GM21390 (cell line): ENCODE results near the gene PPA1.
A peak's percentile ranks its signal among the peaks of the same experiment; 100 is the strongest.
"Not testable (repeated sequence)": the region's sequence is repeated elsewhere in the genome, so short reads cannot be mapped to it uniquely, and the experiment has no call there.

Experiments used
- ATAC-seq: cut with Tn5 transposase; IDR thresholded peaks from one replicate; pipeline ENCODE4 v1.9.1; 2021; ENCODE audit not compliant: unreplicated experiment

Gene PPA1

DNA sequence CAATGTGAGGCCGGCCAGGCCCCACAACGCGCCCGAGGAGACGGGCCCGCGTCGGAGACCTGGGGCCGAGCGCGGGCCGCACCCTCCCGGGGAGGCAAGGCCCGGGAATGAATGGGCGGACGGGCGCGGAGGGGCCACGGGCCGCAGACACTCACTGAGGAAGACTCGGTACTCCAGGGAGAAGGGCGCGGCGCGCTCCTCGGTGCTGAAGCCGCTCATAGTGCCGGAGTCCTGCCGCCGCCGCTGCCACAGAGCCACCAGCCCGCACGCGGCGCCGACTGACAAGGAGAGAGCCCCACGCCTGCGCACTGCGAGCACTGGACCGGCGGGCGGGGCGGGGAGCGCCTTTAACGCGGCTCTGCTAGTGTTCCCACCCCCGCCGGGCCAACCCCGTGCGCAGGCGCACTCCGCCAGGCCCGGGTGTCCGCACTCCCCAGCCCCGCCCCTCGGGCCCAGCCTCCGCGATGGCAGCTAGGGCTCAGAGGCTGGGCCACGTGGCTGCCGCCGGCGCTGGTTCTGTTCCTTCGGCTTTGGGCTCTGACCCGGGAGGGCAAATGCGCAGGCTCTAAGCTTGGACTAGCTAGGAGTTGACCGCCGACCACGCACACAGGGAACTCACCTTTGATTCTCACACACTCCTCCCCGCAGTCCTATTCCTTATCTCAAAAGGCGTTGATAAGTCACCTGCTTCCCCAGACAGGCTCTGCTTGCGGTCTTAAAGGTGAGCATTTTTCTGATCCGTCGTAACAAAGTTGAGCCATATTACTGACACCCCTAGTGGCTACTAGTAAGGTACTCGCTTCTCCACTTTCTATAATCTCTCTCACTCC lies at the start of gene PPA1:
PPA1 (minus strand) TSS at position 321 of the 830 bp plus-strand sequence; CDS start at position 219, 102 bp downstream.
- ATAC-seq: peak; percentile 90

GRCh38 chr10:70281609-70282008 lies 48.4 kb upstream of the PPA1 start:
- ATAC-seq: no peak

GRCh38 chr10:70280099-70280498 lies 46.9 kb upstream of the PPA1 start:
- no peak for ATAC-seq

DNA sequence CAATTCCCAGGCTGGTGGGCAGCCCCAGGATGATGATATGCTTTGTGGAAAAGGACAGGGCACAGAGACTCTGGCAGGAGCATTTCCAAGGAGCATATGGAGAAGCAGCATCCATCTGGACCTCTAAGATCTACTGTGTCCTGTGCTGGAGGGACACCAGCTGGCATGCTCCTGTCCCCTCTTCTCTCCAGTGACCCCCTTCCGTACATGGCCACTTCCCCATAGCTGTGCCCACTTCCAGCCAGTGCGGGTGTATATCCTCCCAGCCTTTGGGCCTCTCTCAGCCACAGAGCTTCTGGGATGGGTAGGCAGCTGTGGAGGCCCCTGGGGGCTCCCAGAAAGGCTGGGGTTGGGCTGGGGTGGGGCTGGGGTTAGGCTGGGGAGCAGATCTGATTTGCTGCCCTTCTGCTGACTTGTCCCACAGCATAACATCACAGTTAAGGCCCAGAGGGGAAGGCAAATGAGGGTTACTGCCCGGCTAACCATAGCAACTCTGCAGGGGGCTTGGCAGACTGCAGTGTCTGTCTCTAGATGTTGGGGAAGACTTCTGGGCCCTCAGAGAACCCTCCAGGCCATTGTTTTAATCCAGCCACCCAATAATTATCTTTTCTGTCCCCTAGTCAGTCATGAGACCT lies 44.3 kb upstream of the PPA1 start:
- no peak for ATAC-seq

DNA sequence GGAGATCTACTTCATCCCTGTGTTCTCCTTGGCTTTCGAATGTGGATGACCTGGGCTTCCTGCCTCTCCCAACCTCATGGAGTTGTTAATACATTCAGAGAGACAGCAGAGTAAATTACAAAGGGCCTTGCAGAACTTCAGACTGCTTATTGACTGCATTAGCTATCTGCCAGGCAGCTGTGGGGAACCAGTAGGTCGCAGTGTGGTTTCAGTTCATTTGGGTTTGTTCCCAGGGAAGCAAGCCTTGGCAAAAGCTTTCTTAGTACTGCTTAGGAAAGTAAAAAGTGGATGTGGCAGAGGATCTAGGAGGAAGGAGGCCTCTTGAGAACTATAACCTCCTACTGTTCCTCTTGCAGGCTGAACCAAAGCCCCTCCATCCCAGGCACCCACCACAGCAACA lies 41.4 kb upstream of the PPA1 start:
- no peak for ATAC-seq

GRCh38 chr10:70272925-70273316 lies 39.7 kb upstream of the PPA1 start:
- ATAC-seq: peak; percentile 71

DNA sequence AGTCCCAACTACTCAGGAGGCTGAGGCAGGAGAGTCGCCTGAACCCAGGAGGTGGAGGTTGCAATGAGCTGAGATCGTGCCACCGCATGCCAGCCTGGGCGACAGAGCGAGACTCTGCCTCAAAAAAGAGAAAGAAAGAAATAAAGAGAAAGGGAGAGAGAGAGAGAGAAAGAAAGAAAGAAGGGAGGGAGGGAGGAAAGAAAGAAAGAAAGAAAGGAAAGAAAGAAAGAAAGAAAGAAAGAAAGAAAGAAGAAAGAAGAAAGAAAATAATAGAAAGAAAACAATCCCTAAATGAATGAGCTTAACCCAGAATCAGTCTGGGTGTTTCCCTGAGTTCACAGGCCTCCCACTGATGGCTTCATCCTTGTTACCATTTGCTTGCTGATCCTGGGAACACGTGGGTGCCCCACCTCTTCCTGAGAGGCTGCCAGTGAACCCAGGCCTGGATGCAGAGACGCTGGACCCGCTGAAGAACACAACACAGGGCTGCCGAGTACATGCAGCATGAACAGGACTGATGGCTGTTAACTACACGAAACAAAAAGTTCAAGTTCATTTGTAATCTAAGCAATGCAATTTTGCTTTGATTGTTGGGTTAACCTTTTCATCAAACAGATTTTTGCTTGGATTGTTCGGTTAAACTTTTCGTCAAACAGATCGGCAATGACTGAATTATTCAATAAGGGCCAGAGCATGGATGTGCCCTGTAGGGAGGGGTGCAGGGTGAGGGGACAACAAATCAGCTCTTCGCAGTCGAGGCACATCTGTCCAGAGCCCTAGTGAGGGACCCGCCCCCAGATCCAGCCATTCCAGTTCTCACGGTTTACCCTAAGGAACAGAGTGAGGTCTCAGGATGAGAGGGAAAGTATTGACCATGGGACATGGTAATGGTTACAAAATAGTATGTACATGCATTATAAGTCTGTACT lies 39.0 kb upstream of the PPA1 start:
- no peak for ATAC-seq

DNA sequence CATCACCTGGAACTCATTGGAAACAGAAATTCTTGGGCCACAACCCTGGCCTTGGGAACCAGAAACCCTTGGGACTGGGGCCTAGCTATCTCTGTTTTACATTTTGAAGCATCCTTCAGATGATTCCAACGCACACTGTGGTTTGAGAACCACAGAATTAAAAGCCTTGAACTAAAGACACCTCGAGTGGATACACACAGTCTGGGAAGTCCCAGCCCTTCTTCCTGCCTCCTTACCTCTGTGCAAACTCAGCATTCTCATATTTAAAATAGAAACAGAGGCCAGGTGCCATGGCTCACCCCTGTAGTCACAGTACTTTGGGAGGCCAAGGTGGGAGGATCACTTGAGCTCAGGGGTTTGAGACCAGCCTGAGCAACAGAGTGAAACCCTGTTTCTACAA lies 37.7 kb upstream of the PPA1 start:
- no peak for ATAC-seq

DNA sequence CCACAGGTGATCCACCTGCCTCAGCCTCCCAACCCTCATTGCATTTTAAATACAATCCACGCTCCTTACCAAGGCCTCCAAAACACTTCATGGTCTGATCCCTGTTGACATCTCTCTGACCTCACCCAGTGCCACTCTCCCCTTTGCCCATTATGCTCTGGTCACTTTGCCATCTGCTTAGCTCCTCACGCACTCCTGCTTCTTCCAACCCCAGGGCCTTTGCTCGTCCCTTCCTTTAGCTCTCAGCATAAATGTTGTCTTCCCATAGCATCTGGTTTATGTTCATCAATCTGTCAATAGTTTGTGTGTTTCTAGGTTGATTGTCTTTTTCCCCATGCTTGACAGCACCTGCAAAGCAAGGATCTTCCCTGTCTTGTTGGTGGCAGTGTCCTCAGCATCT lies 36.5 kb upstream of the PPA1 start:
- no peak for ATAC-seq

- ATAC-seq: no peak
These were observed 35.1 kb upstream of the PPA1 start for GRCh38 chr10:70268376-70268775.

DNA sequence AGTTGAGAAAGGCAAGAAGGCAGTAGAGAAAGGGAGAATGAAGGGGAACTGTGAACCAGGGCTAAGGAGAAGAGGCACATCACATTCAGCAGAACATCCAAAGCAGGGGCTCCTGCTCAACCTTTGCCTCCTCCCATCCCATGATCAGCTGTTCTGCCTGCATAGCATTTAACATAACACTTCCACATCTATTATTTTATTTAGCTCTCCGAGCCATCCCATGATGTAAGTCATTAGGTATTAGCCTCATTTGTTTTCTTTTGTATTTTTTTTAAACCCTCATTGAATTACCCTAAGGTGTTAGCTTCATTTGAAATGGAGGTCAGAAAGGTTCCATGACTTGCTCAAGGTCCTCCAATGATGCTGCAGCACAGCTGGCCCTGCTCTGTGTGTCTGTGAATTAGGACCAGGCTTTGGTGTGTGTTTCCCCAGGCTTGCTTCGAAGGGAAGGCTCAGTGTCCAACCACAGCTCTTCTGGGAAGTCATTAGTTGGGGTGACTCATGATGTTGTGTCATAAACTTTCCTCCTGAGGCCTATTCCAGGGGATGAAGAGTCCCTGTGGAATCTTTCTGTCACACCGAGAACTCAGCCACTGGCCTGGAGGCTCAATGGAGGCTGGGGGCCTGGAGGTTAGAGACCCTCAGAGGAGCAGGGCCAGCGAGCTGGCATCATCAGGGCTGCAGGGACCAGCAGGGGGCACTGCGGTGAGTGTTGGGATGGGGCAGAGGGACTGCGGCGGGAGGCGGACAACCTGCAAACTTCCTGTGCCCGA lies 34.1 kb upstream of the PPA1 start:
- ATAC-seq: no peak

DNA sequence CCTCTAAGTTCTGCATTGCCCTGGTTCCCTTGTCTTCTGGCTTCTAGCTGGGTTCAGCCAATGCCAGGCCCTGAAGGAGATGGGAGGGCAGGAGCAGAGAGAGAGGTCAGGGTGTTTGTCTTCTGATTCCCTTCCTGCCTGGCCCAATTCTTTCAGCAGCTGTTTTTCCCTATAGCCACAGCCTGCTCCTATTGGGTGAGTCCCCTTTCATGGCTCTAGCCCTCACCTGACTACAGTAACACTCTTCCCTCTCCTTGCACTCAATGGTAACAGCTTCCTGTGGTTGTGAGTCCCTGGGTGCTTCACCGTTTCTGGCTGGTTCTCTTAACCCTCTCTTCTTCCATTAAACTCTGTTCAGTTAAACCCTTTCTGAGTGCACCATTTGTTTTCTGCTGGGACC lies 33.5 kb upstream of the PPA1 start:
- ATAC-seq: no peak

DNA sequence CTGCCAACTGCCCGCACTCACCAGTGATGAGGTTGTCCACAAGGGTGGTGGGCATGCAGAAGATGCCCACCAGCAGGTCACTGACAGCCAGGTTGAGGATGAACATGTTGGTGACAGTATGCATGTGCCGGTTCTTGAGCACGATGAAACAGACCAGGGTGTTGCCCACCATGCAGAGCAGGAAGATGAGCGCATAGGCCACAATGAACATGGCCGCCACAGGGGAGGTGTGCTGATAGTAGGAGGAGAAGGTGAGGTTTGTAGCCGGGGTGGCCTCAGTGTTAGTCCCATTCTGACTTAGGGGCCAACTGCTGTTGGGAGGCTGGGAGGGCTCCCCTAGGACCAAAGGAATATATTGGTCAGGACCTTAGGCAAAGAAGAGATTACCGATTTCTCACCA lies 32.8 kb upstream of the PPA1 start:
- no peak for ATAC-seq

GRCh38 chr10:70265032-70265689 lies 31.9 kb upstream of the PPA1 start:
- ATAC-seq: no peak

- no peak for ATAC-seq
These were observed 27.5 kb upstream of the PPA1 start for GRCh38 chr10:70260734-70261133.

DNA sequence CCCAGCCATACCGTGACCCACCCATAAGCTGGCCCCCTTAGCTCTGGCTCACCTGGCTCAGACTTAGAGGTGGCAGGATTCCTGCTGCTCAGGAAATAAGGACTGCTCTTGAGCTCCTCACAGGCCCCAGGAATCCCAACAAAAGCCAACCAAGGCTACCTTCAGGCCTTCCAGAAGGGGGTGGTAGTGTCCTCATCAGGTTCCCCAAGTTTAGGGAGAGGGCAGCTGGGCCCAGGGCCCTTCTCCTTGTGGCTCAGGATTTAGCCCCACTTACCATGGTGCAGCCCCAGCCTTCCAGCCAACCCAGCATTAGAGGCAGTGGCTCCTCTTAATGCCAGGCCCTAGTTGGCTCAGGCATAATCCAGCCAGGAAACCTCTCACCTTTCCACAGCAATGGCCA lies 27.0 kb upstream of the PPA1 start:
- no peak for ATAC-seq

GRCh38 chr10:70258216-70258615 lies 25.0 kb upstream of the PPA1 start:
- no peak for ATAC-seq

DNA sequence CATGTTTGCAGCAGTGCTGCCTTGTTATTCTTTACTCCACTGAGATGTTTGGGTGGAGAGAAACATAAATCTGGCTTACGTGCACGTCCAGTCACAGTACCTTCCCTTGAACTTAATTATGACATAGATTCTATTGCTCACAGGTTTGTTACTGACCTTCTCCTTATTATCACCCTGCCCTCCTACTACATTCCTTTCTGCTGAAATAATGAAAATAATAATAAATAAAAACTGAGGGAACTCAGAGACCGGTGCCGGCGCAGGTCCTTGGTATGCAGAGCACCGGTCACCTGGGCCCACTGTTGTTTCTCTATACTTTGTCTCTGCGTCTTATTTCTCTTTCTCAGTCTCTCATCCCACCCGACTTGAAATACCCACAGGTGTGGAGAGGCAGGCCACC lies 24.6 kb upstream of the PPA1 start:
- not testable (repeated sequence) for ATAC-seq

- ATAC-seq: no peak
These were observed 23.2 kb upstream of the PPA1 start for GRCh38 chr10:70256463-70256862.
